Endodermal cell (in vitro differentiated cells): ENCODE data around the gene PRKCQ. TPM values are rescaled to one million over a fixed set of nuclear protein-coding genes. Genes with fewer than 3 reads are reported as not detected.

Experiments
- DNase-seq: peaks from one replicate; pipeline ENCODE4 v3.0.0-alpha.2; 2017
- H3K27ac ChIP-seq: 2 replicates; pipeline ENCODE4 v1.5.1; 2013; ENCODE audit warnings: mild to moderate bottlenecking, low read depth, low read length, moderate library complexity
- H3K27me3 ChIP-seq: 2 replicates; pipeline ENCODE4 v1.6.1; 2013; ENCODE audit warnings: mild to moderate bottlenecking, low read length, moderate library complexity; ENCODE audit not compliant: insufficient read depth, control insufficient read depth, poor library complexity, severe bottlenecking
- H3K36me3 ChIP-seq: 2 replicates; pipeline ENCODE4 v1.7.0; 2013; ENCODE audit warnings: mild to moderate bottlenecking, low read length, moderate library complexity; ENCODE audit not compliant: control insufficient read depth, insufficient read depth
- H3K4me1 ChIP-seq: one replicate; pipeline ENCODE4 v1.7.0; 2013; ENCODE audit warnings: low read length; ENCODE audit not compliant: control insufficient read depth, insufficient read depth
- H3K4me3 ChIP-seq: 2 replicates; pipeline ENCODE4 v1.5.1; 2013; ENCODE audit warnings: mild to moderate bottlenecking, low read length, moderate library complexity
- H3K9ac ChIP-seq: 2 replicates; pipeline ENCODE4 v1.6.1; 2013; ENCODE audit warnings: mild to moderate bottlenecking, low read length, moderate library complexity; ENCODE audit not compliant: poor library complexity, severe bottlenecking; ENCODE audit errors: extremely low read depth
- H3K9me3 ChIP-seq: 2 replicates; pipeline ENCODE4 v1.6.1; 2013; ENCODE audit warnings: mild to moderate bottlenecking, low read length, moderate library complexity; ENCODE audit not compliant: control insufficient read depth
- H3K27ac Mint-ChIP-seq: 2 replicates; pipeline ENCODE4 v1.8.0; 2020; ENCODE audit warnings: mixed read lengths
- H3K27me3 Mint-ChIP-seq: 2 replicates; pipeline ENCODE4 v1.8.0; 2021; ENCODE audit warnings: mild to moderate bottlenecking, mixed read lengths; ENCODE audit not compliant: insufficient read depth
- H3K36me3 Mint-ChIP-seq: 2 replicates; pipeline ENCODE4 v1.8.0; 2020; ENCODE audit warnings: low read depth, mixed read lengths
- H3K4me1 Mint-ChIP-seq: 2 replicates; pipeline ENCODE4 v1.8.0; 2020; ENCODE audit warnings: mixed read lengths
- H3K4me3 Mint-ChIP-seq: 2 replicates; pipeline ENCODE4 v1.8.0; 2020; ENCODE audit warnings: mild to moderate bottlenecking, moderate library complexity, mixed read lengths
- H3K9me3 Mint-ChIP-seq: 2 replicates; pipeline ENCODE4 v1.8.0; 2020; ENCODE audit warnings: mild to moderate bottlenecking, mixed read lengths
- WGBS, 2 experiments: methylation state at CpG; one replicate each; pipeline versions ENCODE4 v1.1.5 to v1.1.7; 2013; ENCODE audit warnings: missing lambda C conversion rate in 2 of 2, mixed read lengths in 1 of 2; ENCODE audit not compliant: insufficient coverage in 1 of 2, insufficient read length in 1 of 2; 5-methylcytosine and 5-hydroxymethylcytosine counted together
- total RNA-seq, 2 donors: library from RNA; stranded (reverse); fragmentation: NEBNext Ultra II Directional in 1 of 2; extraction: Animal tissue kit (Norgen Biotek cat#: 25700) in 1 of 2; gene quantifications; 2 replicates in 1 of 2; 3 replicates in 1 of 2; pipeline ENCODE4 v1.2.1, GENCODE V29; 2021
- TF ChIP-seq, protein P1 (sequence below): fragments of 200-600 bp; sonication (generic); conservative IDR thresholded peaks from 2 replicates; pipeline ENCODE4 v1.5.0; 2021; ENCODE audit warnings: antibody characterized with exemption, mild to moderate bottlenecking

Gene PRKCQ
- total RNA-seq, 2 donors from 2014 or later = 24.3 to 29.1 TPM

DNA sequence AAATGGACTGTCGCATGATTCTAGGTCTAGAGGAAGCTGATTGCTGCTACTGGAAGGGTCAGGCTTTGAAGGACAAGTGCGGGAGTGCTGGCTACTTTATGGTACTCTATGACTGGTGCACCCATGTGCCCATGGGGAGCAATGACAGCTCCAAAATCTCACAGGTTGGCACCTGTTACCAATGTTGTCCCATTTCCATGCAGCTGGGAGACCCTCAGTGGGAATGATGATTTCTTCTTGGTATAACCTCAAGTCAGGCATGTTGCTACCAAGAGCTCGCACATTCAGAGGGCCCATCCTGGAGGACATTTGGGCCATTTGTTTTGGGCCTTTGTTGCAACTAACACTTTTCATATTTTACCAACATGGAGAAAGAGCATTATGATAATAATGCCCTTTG, 174.4 kb downstream of the PRKCQ start:
- H3K27me3 Mint-ChIP-seq = peaks cover 12% of the 10 kb centered on the region
- no peak overlapping the region for H3K27ac Mint-ChIP-seq
- Histone ChIP-seq H3K9me3 (no peaks in the 10 kb centered on the region), H3K4me3 (no peak overlapping the region), H3K27ac (no peak overlapping the region), H3K4me1 (no peaks in the 10 kb centered on the region), H3K27me3 (no peaks in the 10 kb centered on the region), H3K9ac (no peak overlapping the region), H3K36me3 (no peaks in the 10 kb centered on the region)
- peaks cover 15% of the 10 kb centered on the region for H3K4me1 Mint-ChIP-seq
- TF ChIP-seq, protein P1, sequence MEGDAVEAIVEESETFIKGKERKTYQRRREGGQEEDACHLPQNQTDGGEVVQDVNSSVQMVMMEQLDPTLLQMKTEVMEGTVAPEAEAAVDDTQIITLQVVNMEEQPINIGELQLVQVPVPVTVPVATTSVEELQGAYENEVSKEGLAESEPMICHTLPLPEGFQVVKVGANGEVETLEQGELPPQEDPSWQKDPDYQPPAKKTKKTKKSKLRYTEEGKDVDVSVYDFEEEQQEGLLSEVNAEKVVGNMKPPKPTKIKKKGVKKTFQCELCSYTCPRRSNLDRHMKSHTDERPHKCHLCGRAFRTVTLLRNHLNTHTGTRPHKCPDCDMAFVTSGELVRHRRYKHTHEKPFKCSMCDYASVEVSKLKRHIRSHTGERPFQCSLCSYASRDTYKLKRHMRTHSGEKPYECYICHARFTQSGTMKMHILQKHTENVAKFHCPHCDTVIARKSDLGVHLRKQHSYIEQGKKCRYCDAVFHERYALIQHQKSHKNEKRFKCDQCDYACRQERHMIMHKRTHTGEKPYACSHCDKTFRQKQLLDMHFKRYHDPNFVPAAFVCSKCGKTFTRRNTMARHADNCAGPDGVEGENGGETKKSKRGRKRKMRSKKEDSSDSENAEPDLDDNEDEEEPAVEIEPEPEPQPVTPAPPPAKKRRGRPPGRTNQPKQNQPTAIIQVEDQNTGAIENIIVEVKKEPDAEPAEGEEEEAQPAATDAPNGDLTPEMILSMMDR = no peak
- H3K9me3 Mint-ChIP-seq = no peaks in the 10 kb centered on the region
- no peak for DNase-seq
- H3K36me3 Mint-ChIP-seq = no peaks in the 10 kb centered on the region
- no peak overlapping the region for H3K4me3 Mint-ChIP-seq
- 95 to 100% methylated on average over 2 to 3 of the region's 3 CpGs for WGBS, 2 experiments

DNA sequence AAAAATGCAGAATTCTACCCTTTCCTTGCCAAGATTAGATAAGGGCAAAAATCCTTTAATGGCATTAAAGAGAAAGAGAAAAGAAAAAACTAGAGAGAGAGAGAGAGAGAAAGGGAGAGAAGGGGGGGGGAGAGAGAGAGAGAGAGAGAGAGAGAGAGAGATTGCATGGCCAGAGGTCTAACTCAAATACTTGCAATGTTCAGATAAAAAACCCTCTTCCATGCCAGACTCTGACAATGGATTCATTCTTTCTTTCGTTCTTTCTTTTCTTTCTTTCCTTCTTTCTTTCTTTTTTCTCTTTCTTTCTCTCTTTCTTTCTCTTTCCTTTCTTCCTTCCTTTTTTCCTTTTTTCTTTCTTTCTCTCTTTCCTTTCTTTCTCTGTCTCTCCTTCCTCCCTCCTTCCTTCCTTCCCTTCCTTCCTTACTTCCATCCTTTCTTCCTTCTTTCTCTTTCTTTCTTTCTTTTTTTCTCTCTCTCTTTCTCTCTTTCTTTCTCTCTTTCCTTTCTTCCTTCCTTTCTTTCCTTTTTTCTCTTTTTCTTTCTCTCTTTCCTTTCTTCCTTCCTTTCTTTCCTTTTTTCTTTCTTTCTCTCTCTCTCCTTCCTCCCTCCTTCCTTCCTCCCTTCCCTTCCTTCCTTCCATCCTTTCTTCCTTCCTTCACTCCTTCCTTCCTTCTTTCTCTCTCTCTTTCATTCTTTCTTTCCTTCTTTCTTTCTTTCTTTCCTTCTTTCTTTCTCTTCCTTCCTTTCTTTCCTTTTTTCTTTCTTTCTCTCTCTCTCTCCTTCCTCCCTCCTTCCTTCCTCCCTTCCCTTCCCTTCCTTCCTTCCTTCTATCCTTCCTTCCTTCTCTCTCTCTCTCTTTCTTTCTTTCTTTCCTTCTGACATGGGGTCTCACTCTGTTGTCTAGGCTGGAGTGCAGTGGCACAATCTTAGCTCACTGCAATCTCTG, 175.7 kb downstream of the PRKCQ start:
- Histone ChIP-seq H3K27ac (no peak overlapping the region), H3K4me1 (no peaks in the 10 kb centered on the region), H3K9me3 (no peaks in the 10 kb centered on the region), H3K4me3 (no peak overlapping the region), H3K9ac (no peak overlapping the region), H3K27me3 (no peaks in the 10 kb centered on the region), H3K36me3 (no peaks in the 10 kb centered on the region)
- Mint-ChIP-seq H3K27ac (no peak overlapping the region), H3K4me1 (peaks cover 19% of the 10 kb centered on the region), H3K27me3 (peaks cover 12% of the 10 kb centered on the region), H3K4me3 (no peak overlapping the region), H3K36me3 (no peaks in the 10 kb centered on the region), H3K9me3 (no peaks in the 10 kb centered on the region)
- 98 to 100% methylated on average over 1 of the region's 1 CpG for WGBS, 2 experiments
- DNase-seq = no peak
- TF ChIP-seq, protein P1 = no peak

DNA sequence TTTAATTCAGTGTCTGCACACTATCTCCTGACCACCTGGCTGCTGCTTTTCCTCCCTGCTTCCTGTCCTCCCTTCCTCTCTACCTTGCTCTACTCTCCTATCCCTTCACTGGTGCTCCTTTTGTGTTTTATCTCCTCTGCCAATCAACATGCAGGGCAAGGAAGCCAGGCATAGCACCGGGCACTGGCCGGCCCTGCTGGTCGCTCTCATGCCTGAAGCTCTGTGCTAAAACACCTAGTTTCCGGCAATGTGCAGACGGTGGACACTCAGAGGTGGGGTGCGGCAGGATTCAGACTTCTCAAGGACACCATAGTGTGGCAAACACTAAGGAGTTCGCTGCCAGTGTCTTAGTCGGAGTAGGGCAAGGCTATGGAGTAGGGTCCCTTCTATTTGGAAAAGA, 177.1 kb downstream of the PRKCQ start:
- no peaks in the 10 kb centered on the region for H3K4me1 ChIP-seq
- H3K4me3 ChIP-seq = no peak overlapping the region
- Mint-ChIP-seq H3K27ac (no peak overlapping the region), H3K4me1 (peaks cover 19% of the 10 kb centered on the region), H3K27me3 (peaks cover 12% of the 10 kb centered on the region), H3K36me3 (no peaks in the 10 kb centered on the region), H3K4me3 (no peak overlapping the region), H3K9me3 (no peaks in the 10 kb centered on the region)
- TF ChIP-seq, protein P1 = no peak
- no peaks in the 10 kb centered on the region for H3K9me3 ChIP-seq
- DNase-seq = no peak
- no peaks in the 10 kb centered on the region for H3K27me3 ChIP-seq
- H3K9ac ChIP-seq = no peak overlapping the region
- WGBS, 2 experiments = 87 to 94% methylated on average over 6 to 8 of the region's 8 CpGs
- no peaks in the 10 kb centered on the region for H3K36me3 ChIP-seq
- H3K27ac ChIP-seq = no peak overlapping the region
